Fibroblast of skin of back (primary cell): ENCODE measurements around the gene GRAMD4.

Experiments used
- DNase-seq: peaks from one replicate; pipeline ENCODE4 v3.0.0-alpha.2; 2013

GRAMD4 gene

GRCh38 chr22:46674906-46675305 is 54.7 kb downstream of the GRAMD4 start:
- DNase-seq, result no peak

DNA sequence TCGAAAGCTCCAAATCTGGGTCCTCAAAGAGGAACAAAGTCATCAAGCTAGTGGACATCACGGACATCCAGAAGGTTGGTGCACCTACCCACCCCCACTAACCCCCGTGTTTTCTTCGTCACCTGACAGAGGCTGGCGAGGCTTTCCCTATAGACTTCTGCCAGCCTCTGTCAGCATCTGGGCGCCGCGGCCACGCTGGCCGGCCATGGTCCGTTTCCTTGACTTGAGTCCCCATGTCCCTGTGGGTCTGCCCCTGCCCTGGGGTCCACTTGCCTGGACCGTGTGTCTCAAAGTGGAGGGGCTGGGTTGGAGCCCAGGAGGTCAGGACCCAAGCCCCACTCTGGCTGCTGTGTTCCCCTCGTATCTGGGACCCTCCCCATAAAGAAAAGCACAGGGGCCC is 55.3 kb downstream of the GRAMD4 start:
- DNase-seq, result no peak

GRCh38 chr22:46675938-46676337 is 55.8 kb downstream of the GRAMD4 start:
- DNase-seq, result no peak

- no peak for DNase-seq
Measured at GRCh38 chr22:46676479-46676878, 56.3 kb downstream of the GRAMD4 start.

DNA sequence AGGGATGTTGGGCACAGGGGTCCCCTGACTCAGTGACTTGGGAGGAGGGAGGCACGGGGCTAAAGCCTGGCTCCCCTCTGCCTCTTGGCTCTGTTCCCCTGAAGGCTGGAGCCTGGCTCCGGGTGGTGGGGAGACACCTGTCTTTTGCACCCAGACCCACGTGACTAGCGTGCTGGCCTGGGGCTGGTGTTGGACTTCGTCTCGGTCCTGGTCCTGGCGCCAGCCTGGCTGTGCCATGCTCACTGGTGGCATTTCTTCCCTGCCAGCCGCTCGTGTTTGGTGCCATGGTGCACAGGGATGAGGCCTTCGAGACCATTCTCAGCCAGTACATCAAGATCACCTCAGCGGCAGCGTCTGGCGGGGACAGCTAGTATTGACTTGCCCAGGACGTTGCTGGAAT is 56.7 kb downstream of the GRAMD4 start:
- no peak for DNase-seq

GRCh38 chr22:46677323-46678002 is 57.3 kb downstream of the GRAMD4 start:
- no peak for DNase-seq

GRCh38 chr22:46678003-46678657 is 57.9 kb downstream of the GRAMD4 start:
- peak; percentile 6 for DNase-seq

DNA sequence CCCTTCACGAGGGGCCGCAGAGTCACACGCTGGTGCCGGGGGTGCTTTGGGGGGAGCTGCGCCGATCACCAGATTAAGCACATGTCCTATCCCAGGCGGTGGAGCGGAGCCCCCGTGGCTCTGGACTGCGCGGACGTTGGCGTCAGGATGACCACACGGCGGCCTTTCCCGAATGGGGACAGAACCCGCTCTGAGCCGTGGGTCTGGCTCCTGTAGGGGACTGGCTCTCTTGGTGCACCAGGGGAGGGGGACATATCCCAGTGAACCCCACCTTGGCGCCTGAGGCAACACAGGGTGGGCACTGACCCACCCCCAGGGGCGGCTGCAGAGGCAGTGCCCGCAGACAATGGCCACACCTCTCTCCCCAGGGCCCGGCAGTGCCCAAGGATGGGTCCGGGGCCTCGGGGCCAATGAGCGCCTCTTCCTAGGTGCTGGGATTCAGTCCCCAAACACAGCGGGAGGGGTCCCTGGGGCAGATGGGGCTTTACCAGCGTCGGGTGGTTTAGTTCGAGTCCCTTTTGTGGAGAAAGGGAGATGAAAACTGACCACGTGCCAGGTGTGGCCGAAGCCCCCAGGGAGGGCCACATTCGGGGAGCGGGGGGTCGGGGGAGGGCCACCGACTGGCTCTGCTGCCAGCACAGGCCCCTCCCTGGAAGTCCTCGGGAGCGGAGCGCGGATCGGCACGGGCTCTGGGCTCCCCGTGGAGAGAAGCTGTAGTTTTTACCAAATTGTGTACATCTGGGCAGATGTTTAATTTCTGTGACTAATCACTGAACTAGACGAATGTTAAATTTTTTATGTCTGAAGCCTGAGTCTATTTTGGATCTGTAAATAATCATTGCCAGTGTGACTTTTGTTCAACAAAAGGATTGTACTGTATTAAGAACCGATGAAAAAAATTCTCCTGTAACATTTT is 58.9 kb downstream of the GRAMD4 start:
- peak; percentile 55 for DNase-seq

GRCh38 chr22:46679706-46680269 is 59.6 kb downstream of the GRAMD4 start:
- DNase-seq, result peak; percentile 34

- DNase-seq, result no peak
Measured at GRCh38 chr22:46681010-46681409, 60.8 kb downstream of the GRAMD4 start.

DNA sequence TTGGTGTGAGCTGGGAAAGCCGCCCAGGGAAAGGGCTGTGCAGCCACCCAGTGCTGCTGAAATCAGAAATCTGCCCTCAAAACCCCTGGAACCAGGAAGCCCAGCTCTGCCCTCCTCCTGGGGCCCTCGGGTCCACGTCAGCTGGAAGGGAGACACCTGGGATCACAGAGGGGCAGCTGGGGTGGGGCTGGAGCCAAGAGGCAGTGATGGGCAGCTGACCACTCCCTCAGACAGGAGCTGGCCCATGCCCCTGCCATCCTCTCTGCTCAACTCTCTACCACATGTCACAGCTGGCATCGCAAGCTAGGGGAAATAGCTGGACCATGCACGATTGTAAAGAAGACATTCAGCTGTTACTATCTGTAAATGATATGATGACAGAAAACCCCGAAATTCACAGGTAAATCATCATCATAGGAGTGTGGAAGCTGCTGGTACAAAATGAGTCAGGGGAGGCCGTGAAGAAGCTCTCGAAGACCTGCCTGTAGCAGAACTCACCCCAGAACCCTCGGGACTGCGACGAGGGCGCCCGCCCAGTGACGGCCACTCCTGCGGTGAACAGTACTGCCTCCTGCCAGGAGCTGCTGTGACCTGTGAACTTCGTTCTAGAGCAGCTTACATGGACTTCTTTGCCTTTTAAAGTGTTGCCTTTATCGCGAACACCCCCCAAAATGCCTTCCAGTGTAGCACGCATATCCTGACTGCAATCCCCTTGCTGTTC is 62.0 kb downstream of the GRAMD4 start:
- DNase-seq, result no peak

- DNase-seq, result no peak
Measured at GRCh38 chr22:46684706-46685105, 64.5 kb downstream of the GRAMD4 start.

GRCh38 chr22:46686221-46687047 is 66.2 kb downstream of the GRAMD4 start:
- DNase-seq, result no peak

- no peak for DNase-seq
Measured at GRCh38 chr22:46687048-46687444, 66.9 kb downstream of the GRAMD4 start.

- DNase-seq, result no peak
Measured at GRCh38 chr22:46687460-46687859, 67.3 kb downstream of the GRAMD4 start.

GRCh38 chr22:46688949-46689348 is 68.8 kb downstream of the GRAMD4 start:
- DNase-seq, result no peak

GRCh38 chr22:46690146-46690545 is 70.0 kb downstream of the GRAMD4 start:
- no peak for DNase-seq

- no peak for DNase-seq
Measured at GRCh38 chr22:46691571-46691970, 71.4 kb downstream of the GRAMD4 start.

DNA sequence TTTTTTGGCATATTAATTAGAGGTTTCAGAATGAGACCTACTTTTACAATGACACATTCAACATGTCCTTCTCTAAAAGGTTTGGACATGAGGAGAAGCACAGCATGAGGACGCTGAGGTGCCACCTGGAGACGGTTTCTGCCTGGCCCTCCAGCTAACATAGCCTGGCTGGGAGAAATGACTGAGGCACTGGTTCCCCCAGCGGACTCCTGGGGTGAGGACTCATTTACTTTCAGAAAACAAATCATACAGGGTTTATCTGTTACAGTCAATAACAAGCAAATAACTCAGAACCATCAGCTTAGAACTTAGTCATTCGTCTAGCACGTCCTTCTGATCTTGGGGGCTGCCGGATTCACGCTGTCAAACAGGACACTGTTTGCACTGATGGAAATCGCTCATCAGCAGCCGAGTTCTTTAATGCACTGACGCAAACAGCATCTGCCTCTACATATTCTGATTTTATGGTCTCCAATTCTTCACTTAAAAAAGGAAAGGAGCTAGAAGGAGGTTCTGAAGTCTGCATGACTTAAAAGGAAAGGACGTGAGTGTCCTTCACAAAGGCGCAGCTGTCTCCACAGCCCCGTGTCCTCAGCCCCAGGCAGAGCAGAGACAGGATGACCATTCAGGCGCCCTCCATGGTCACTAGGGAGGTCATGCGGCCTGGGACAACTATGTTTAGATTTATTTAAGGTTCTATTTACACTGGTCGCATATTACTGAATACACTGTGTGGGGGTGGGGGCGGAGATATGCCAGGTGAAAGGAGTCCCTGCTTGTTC is 73.6 kb downstream of the GRAMD4 start:
- DNase-seq, result no peak

DNA sequence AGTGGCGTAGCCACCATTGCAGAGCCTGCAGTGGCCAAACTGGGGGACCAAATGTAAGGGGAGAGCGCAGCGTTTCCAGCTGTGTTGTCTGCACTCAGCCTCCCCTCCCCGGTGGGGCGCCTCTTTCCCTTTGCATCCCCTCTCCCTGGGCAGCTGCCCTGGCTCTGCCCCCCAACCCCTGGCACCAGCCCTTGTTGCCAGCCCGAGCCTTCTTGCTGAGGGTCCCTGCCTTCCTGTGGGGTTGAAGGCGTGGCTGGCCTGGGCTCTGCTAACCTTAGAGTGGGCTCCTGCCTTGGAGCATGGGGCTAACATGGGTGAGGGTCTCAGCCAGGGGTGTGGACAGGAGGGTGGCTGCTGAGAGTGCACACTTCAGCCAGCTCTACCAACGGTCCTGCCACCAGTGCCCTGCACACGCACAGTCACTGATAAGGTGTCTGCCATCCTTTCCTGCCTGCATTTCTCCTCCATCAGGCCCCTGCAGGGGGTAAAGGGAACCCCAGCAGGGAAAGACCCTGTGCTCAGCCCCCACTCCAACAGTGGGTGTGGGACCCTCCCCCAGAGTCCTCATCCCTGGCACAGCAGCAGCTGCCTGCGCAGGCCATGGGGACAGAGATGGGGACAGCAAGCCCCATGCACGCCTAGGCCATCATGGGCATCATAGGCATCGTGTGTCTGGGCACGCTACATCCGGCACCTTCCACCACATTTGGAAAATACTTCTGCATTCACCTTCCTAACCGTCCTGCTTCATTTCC is 74.4 kb downstream of the GRAMD4 start:
- no peak for DNase-seq
